NCI-H2107 treated with DMSO at 0.1 percent for 48 hours (cell line): Measurements from ENCODE around the gene LRP8.
"Not testable (repeated sequence)": the region's sequence is repeated elsewhere in the genome, so short reads cannot be mapped to it uniquely, and the experiment has no call there.

Source experiments
- DNase-seq: peaks from one replicate; lab custom pipeline; 2025; ENCODE audit not compliant: unreplicated experiment; lab: John Stamatoyannopoulos, UW

LRP8 gene

GRCh38 chr1:53220962-53221286 is 106.9 kb downstream of the LRP8 start:
- DNase-seq: no peak

DNA sequence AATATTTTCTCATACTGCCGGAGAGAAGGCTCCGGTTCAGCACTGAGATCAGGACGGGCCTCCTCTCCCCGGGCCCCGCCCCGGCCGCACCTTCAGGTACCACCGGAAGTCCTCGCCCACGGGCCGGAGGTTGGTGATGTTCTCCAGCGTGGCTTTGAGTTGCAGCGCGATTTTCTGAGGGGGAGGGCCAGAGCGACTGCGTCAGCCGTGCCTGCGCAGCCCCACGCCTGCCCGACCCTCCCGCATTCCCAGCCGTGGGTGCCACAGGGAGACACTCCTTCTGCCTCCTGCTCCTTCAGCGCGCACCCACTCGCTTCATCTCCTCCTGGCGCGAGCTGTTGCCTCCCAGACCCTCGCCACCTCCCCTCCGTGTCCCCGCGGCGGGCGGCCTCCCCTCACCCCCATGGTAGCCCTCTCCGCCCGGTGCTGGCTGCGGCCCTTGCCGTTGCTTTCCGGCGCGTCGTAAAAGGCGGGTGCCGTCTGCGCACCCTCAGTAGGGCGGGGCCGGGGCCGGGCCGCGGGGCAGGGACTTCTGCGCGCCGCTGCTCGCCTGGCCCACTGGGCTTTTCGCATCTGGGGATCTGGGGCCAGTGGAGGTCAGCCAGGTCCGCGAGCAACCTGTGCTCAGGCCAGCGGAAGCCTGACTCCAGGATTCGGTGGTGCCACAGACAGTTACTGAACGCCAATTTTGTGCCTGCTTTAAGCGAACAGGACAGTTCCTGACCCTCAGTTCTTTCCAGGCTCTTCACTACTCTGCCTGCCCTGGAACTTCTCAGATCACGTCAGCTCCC is 107.5 kb downstream of the LRP8 start, which contains the start of gene CZIB:
TSS of gene CZIB (minus strand) at position 464 of the 791 bp plus-strand sequence. CDS start at position 405, 59 bp downstream.
- DNase-seq: peak; percentile 95

DNA sequence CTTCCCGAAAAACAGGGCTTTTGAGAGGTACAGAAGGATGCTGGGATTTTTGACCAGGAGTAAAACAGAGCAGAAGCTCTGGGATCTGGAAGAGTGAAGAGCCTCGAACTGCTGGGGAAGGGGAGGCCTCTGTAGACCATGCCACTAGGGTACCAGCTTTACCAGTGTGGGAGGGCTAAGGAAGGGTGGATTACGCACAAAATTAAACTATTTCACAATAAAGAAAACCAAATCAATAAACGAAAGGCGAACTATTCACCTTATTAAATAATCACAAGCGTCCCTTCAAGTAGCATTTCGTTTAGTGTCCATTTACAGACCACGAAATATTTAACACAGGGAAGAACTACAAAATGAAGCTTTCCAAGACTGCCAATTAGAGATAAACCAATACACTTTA is 108.2 kb downstream of the LRP8 start:
- no peak for DNase-seq

DNA sequence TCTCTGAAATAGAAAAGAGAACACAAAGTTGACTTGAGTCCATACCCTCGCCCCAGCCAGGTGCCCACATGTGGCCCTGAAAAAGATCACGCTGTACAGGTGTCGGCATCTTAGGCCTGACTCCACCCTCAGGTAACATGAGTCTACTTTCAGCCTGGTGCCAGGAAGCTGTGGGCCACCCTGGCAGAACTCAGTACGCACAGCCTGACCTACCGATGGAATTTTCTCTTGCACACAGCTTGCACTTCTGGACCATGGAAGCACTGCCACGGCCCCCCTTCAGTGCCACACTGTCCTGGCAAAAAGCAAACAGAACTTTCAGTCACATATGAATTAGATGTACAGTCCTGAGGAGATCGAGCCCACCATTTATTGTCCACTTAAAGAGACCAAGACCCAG is 109.7 kb downstream of the LRP8 start:
- no peak for DNase-seq

- DNase-seq: no peak
These were observed 113.4 kb downstream of the LRP8 start for GRCh38 chr1:53214376-53214940.

- no peak for DNase-seq
These were observed 116.9 kb downstream of the LRP8 start for GRCh38 chr1:53210954-53211353.

GRCh38 chr1:53210352-53210751 is 117.5 kb downstream of the LRP8 start:
- DNase-seq: no peak

DNA sequence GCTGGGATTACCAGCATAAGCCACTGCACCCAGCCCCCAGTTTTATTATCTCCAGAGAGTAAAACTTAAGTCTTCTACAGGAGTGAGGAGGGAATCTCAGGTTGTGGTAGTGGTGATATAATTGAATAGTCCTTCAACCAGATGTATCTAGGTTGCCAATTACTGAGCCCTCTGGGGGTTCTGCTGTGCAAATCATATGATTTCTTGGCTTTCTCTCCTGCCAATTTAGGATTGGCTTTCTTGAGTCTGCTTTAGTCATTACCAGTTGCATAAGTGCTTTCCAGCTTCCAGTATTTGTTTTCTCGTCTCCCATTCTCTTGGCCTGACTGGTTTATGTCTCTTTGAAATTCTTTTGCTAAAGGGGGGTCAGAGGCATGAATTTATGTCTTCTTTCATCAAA is 120.1 kb downstream of the LRP8 start:
- DNase-seq: no peak

DNA sequence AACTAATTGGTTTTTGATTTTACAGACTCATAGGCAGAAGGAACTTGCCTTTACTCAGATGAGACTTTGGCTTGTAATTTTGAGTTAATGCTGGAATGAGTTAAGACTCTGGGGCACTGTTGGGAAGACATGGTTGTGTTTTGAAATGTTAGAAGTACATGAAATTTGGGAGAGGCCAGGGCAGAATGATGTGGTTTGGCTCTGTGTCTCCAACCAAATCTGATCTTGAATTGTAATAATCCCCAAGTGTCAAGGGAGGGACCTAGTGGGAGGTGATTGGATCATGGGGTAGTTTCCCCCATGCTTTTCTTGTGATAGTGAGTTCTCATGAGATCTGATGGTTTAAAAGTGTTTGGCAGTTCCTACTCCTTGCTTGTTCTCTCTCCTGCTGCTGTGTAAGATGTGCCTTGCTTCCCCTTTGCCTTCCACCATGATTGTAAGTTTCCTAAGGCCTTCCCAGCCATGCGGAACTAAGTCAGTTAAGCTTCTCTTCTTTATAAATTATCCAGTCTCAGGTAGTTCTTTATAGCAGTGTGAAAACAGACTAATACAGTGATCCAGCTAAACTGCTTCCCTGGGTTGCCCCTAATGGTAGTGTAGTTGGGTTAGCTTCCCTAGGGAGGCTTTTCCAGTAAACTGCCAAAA is 121.0 kb downstream of the LRP8 start:
- DNase-seq: no peak

GRCh38 chr1:53206083-53206685 is 121.7 kb downstream of the LRP8 start:
- DNase-seq: not testable (repeated sequence)

DNA sequence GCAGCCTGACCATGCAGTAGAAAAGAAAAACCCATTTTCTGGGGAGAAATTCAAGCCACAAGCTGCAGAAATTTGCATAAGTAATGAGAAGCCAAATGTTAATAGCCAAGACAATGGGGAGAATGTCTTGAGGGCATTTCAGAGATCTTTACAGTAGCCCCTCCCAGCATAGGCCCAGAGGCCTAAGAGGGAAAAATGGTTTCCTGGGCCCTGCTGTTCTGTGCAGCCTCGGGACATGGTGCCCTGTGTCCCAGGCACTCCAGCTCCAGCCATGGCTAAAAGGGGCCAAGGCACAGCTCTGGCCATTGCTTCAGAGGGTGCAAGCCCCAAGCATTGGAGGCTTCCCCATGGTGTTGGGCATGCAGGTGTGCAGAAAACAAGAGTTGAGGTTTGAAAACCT is 122.4 kb downstream of the LRP8 start:
- DNase-seq: not testable (repeated sequence)

- DNase-seq: no peak
These were observed 124.4 kb downstream of the LRP8 start for GRCh38 chr1:53203466-53203865.

GRCh38 chr1:53198241-53198651 is 129.6 kb downstream of the LRP8 start:
- no peak for DNase-seq

GRCh38 chr1:53197291-53198200 is 130.3 kb downstream of the LRP8 start:
- no peak for DNase-seq

- DNase-seq: peak; percentile 83
These were observed 131.2 kb downstream of the LRP8 start, which contains the start of gene CPT2 for GRCh38 chr1:53196485-53197290. TSS of gene CPT2 (plus strand) at chr1:53196824. CDS start at chr1:53196944, 120 bp downstream.

- no peak for DNase-seq
These were observed 131.8 kb downstream of the LRP8 start for GRCh38 chr1:53196017-53196484.

- no peak for DNase-seq
These were observed 132.4 kb downstream of the LRP8 start for GRCh38 chr1:53195246-53196016.
